ENCODE results near the gene TIGD3. TPM values are rescaled to one million over a fixed set of nuclear protein-coding genes. Genes with fewer than 3 reads are reported as not detected.

Gene TIGD3
- total RNA-seq, 1 donor from 2014 or later = 0.75 TPM

- DNase-seq (ENCODE audit: low read depth) = no peak
- TF ChIP-seq CTCF (conservative IDR thresholded peaks at IDR 0.05; ENCODE audit: low read depth, low read length) = no peak
- H3K4me3 ChIP-seq (ENCODE audit: low read depth, low read length) = no peak overlapping the region
Measured at GRCh38 chr11:65389294-65389980, 34.9 kb downstream of the TIGD3 start.

GRCh38 chr11:65390099-65390941, 35.8 kb downstream of the TIGD3 start:
- no peak for DNase-seq (ENCODE audit: low read depth)
- no peak for TF ChIP-seq CTCF (conservative IDR thresholded peaks at IDR 0.05; ENCODE audit: low read depth, low read length)

GRCh38 chr11:65390996-65391395, 36.4 kb downstream of the TIGD3 start:
- no peak for DNase-seq (ENCODE audit: low read depth)
- no peak overlapping the region for H3K4me3 ChIP-seq (ENCODE audit: low read depth, low read length)
- TF ChIP-seq CTCF (conservative IDR thresholded peaks at IDR 0.05; ENCODE audit: low read depth, low read length) = no peak

More at GRCh38 chr11:65390099-65390941, 35.8 kb downstream of the TIGD3 start:
- no peak overlapping the region for H3K4me3 ChIP-seq (ENCODE audit: low read depth, low read length)

GRCh38 chr11:65392186-65392829, 37.8 kb downstream of the TIGD3 start:
- no peak overlapping the region for H3K4me3 ChIP-seq (ENCODE audit: low read depth, low read length)
- no peak for DNase-seq (ENCODE audit: low read depth)
- TF ChIP-seq CTCF (conservative IDR thresholded peaks at IDR 0.05; ENCODE audit: low read depth, low read length) = no peak

GRCh38 chr11:65392899-65393298, 38.3 kb downstream of the TIGD3 start:
- no peak for DNase-seq (ENCODE audit: low read depth)
- H3K4me3 ChIP-seq (ENCODE audit: low read depth, low read length) = no peak overlapping the region
- no peak for TF ChIP-seq CTCF (conservative IDR thresholded peaks at IDR 0.05; ENCODE audit: low read depth, low read length)

GRCh38 chr11:65393513-65394079, 39.0 kb downstream of the TIGD3 start:
- DNase-seq (ENCODE audit: low read depth) = no peak
- no peak for TF ChIP-seq CTCF (conservative IDR thresholded peaks at IDR 0.05; ENCODE audit: low read depth, low read length)
- no peak overlapping the region for H3K4me3 ChIP-seq (ENCODE audit: low read depth, low read length)
